RWPE1 (cell line): Measurements from ENCODE around the gene EYA4.

ENCODE experiments used
- CTCF ChIA-PET: fragments of 350-600 bp; sonication (Branson Sonifier 250); formaldehyde crosslinking; extraction: SDS; loops from one replicate; lab custom pipeline; 2021; lab: Yijun Ruan, JAX
- POLR2A ChIA-PET: fragments of 400-600 bp; formaldehyde crosslinking; extraction: SDS; loops from one replicate; lab custom pipeline; 2020; ENCODE audit warnings: antibody characterized with exemption; ENCODE audit not compliant: low non-redundant PET; lab: Yijun Ruan, JAX
- DNase-seq: peaks from one replicate; pipeline ENCODE4 v3.0.0; 2012; ENCODE audit warnings: low spot score
- H3K27ac ChIP-seq: fragments of 450-650 bp; 2 replicates; pipeline ENCODE4 v1.5.1; 2017
- TF ChIP-seq, protein P1 (sequence below): fragments of 450-650 bp; conservative IDR thresholded peaks from 2 replicates; pipeline ENCODE4 v1.5.1; 2017; ENCODE audit warnings: low read depth, mild to moderate bottlenecking

Gene EYA4

DNA sequence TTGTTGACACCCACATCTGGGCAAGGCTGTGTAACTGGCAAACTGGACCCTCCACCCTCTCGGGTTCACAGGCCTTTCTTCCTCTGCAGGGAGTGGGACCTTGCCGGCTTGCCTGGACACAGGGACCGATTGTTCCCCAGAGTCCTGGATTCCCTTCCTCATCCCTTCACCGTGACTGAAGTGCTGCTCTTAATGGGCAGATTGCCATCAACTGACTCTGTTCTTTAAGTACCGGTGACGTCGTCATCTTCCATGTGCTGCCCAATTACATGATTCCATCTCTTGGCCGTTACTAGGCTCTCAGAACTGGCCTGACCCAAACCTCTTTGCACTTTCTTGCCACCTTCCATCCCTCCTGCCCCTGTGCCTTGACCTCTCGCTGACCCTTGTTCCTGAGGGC is 85.4 kb downstream of the EYA4 start:
- POLR2A ChIA-PET = no interaction called here
- no peak for DNase-seq
- CTCF ChIA-PET = no interaction called here
- TF ChIP-seq, protein P1, sequence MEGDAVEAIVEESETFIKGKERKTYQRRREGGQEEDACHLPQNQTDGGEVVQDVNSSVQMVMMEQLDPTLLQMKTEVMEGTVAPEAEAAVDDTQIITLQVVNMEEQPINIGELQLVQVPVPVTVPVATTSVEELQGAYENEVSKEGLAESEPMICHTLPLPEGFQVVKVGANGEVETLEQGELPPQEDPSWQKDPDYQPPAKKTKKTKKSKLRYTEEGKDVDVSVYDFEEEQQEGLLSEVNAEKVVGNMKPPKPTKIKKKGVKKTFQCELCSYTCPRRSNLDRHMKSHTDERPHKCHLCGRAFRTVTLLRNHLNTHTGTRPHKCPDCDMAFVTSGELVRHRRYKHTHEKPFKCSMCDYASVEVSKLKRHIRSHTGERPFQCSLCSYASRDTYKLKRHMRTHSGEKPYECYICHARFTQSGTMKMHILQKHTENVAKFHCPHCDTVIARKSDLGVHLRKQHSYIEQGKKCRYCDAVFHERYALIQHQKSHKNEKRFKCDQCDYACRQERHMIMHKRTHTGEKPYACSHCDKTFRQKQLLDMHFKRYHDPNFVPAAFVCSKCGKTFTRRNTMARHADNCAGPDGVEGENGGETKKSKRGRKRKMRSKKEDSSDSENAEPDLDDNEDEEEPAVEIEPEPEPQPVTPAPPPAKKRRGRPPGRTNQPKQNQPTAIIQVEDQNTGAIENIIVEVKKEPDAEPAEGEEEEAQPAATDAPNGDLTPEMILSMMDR = no peak
- H3K27ac ChIP-seq = no peak overlapping the region

DNA sequence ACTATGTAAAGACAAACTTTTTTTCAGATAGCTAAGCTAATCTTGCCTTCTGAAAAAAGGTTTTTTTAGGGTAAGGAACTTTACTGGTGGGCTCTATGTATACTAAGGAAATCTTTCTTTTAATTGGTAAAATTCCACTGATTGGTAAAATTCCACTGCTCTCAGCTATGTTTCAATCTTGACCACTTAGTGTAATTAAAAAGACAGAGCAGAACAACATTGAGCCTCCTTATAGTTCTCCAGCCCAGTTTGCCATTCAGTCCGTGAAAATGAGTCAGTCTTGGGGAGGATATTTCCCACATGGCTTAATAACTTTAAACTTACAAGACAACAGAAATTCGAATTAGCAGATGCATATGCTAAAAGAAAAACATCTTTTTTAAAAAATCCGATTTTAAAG is 92.7 kb downstream of the EYA4 start:
- CTCF ChIA-PET = no interaction called here
- TF ChIP-seq, protein P1 = no peak
- POLR2A ChIA-PET = no interaction called here
- no peak for DNase-seq
- no peak overlapping the region for H3K27ac ChIP-seq

GRCh38 chr6:133337308-133337707 is 96.2 kb downstream of the EYA4 start:
- POLR2A ChIA-PET = no interaction called here
- H3K27ac ChIP-seq = no peak overlapping the region
- TF ChIP-seq, protein P1 = no peak
- DNase-seq = no peak
- CTCF ChIA-PET = no interaction called here

GRCh38 chr6:133339543-133340384 is 98.6 kb downstream of the EYA4 start:
- POLR2A ChIA-PET = no interaction called here
- TF ChIP-seq, protein P1 = no peak
- CTCF ChIA-PET = no interaction called here

GRCh38 chr6:133340557-133340956 is 99.4 kb downstream of the EYA4 start:
- CTCF ChIA-PET = interaction anchor here (0.6 kb wide), 1 partner anchor 145 kb away, joined by 3 read pairs; no protein-coding TSS in a partner anchor
- no peak overlapping the region for H3K27ac ChIP-seq
- no peak for DNase-seq
- TF ChIP-seq, protein P1 = no peak
- POLR2A ChIA-PET = no interaction called here

More at GRCh38 chr6:133339543-133340384, 98.6 kb downstream of the EYA4 start:
- DNase-seq = no peak
- H3K27ac ChIP-seq = no peak overlapping the region

- TF ChIP-seq, protein P1 = no peak
- H3K27ac ChIP-seq = no peak overlapping the region
- peak; percentile 22 for DNase-seq
- CTCF ChIA-PET = no interaction called here
- POLR2A ChIA-PET = no interaction called here
These were observed 100.5 kb downstream of the EYA4 start for GRCh38 chr6:133341607-133342158.
